ENCODE results near the gene QPRT. TPM values are rescaled to one million over a fixed set of nuclear protein-coding genes. Genes with fewer than 3 reads are reported as not detected.
"Not testable (repeated sequence)": the region's sequence is repeated elsewhere in the genome, so short reads cannot be mapped to it uniquely, and the experiment has no call there.

QPRT gene
- polyA plus RNA-seq, 3 donors: 134 to 182 (median 169) TPM

- no peak for DNase-seq (ENCODE audit: extremely low read depth in 1 of 11, low read depth in 9 of 11, low spot score in 4 of 11)
Measured at GRCh38 chr16:29676989-29677785, 1.8 kb upstream of the QPRT start.

GRCh38 chr16:29680180-29680598, 1.2 kb downstream of the QPRT start:
- DNase-seq (ENCODE audit: extremely low read depth in 1 of 11, low read depth in 9 of 11, low spot score in 4 of 11): peak in 4 of 11 donors; percentile 67 to 79 (median 67)

- DNase-seq (ENCODE audit: extremely low read depth in 1 of 11, low read depth in 9 of 11, low spot score in 4 of 11): no peak
Measured at GRCh38 chr16:29683543-29684090, 4.6 kb downstream of the QPRT start.

GRCh38 chr16:29684679-29685078, 5.7 kb downstream of the QPRT start:
- no peak for DNase-seq (ENCODE audit: extremely low read depth in 1 of 11, low read depth in 9 of 11, low spot score in 4 of 11)

GRCh38 chr16:29686740-29687332, 7.9 kb downstream of the QPRT start:
- DNase-seq (ENCODE audit: extremely low read depth in 1 of 11, low read depth in 9 of 11, low spot score in 4 of 11): no peak

GRCh38 chr16:29687755-29688154, 8.8 kb downstream of the QPRT start:
- no peak for DNase-seq (ENCODE audit: extremely low read depth in 1 of 11, low read depth in 9 of 11, low spot score in 4 of 11)

- no peak for DNase-seq (ENCODE audit: extremely low read depth in 1 of 11, low read depth in 9 of 11, low spot score in 4 of 11)
Measured at GRCh38 chr16:29688172-29688571, 9.2 kb downstream of the QPRT start.

- DNase-seq (ENCODE audit: extremely low read depth in 1 of 11, low read depth in 9 of 11, low spot score in 4 of 11): not testable (repeated sequence)
Measured at GRCh38 chr16:29689490-29690351, 10.7 kb downstream of the QPRT start.

GRCh38 chr16:29692606-29693005, 13.6 kb downstream of the QPRT start:
- DNase-seq (ENCODE audit: extremely low read depth in 1 of 11, low read depth in 9 of 11, low spot score in 4 of 11): not testable (repeated sequence)

- no peak for DNase-seq (ENCODE audit: extremely low read depth in 1 of 11, low read depth in 9 of 11, low spot score in 4 of 11)
Measured at GRCh38 chr16:29694384-29695195, 15.6 kb downstream of the QPRT start.

- not testable (repeated sequence) for DNase-seq (ENCODE audit: extremely low read depth in 1 of 11, low read depth in 9 of 11, low spot score in 4 of 11)
Measured at GRCh38 chr16:29695675-29696074, 16.7 kb downstream of the QPRT start.

- no peak for DNase-seq (ENCODE audit: extremely low read depth in 1 of 11, low read depth in 9 of 11, low spot score in 4 of 11)
Measured at GRCh38 chr16:29696881-29697331, 17.9 kb downstream of the QPRT start.

GRCh38 chr16:29697391-29697790, 18.4 kb downstream of the QPRT start:
- no peak for DNase-seq (ENCODE audit: extremely low read depth in 1 of 11, low read depth in 9 of 11, low spot score in 4 of 11)

GRCh38 chr16:29698042-29698441, 19.1 kb downstream of the QPRT start:
- DNase-seq (ENCODE audit: extremely low read depth in 1 of 11, low read depth in 9 of 11, low spot score in 4 of 11): no peak

- DNase-seq (ENCODE audit: extremely low read depth in 1 of 11, low read depth in 9 of 11, low spot score in 4 of 11): no peak
Measured at GRCh38 chr16:29698484-29699323, 19.7 kb downstream of the QPRT start.

- DNase-seq (ENCODE audit: extremely low read depth in 1 of 11, low read depth in 9 of 11, low spot score in 4 of 11): no peak
Measured at GRCh38 chr16:29699324-29700219, 20.6 kb downstream of the QPRT start.
